NCI-H524 (cell line): Measurements from ENCODE around the gene UBE2Q1.
"Not testable (repeated sequence)": the region's sequence is repeated elsewhere in the genome, so short reads cannot be mapped to it uniquely, and the experiment has no call there.

Experiments used
- DNase-seq, 2 experiments: peaks; one replicate each; lab custom pipeline; 2025; lab: John Stamatoyannopoulos, UW

UBE2Q1 gene

DNA sequence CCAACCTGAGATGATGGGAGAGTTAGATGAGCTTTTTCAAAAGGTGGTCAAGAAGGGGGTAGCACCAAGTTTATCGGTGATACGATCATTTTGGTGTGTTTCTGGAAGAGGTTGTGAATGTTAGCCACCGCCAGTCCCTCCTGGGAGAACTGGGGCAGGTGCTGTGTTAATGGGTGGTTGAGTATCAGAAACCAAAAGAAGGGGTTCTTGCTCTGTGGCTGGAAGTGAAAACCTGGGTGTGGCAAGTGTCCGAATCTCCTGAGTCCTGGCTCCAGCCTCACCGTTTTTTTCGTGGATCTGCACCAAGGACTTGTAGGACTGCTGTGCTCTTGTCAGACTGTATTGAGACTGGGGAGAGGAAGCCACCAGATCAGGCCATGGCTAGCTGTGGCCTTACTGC lies 7.8 kb downstream of the UBE2Q1 start:
- DNase-seq = no peak

DNA sequence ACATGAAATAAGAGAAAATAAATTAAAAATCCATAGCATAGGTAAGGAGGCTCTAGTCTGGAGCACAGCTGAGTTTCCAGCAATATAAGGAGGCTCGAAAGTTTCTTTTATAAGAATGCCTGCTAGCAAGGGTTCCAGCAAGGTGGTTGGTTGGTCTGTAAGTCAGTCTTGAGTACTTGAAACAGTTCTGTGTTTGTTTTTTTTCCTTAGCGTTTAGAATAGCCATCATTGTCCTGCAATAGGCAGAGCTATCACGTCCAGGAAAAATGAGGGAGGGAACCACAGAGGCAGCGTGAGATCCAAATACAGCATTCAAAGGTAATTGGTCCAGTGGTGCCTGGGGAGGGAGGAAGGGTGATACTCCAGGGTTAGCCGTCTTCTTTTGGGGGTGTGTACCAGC lies 8.4 kb downstream of the UBE2Q1 start:
- DNase-seq = no peak

DNA sequence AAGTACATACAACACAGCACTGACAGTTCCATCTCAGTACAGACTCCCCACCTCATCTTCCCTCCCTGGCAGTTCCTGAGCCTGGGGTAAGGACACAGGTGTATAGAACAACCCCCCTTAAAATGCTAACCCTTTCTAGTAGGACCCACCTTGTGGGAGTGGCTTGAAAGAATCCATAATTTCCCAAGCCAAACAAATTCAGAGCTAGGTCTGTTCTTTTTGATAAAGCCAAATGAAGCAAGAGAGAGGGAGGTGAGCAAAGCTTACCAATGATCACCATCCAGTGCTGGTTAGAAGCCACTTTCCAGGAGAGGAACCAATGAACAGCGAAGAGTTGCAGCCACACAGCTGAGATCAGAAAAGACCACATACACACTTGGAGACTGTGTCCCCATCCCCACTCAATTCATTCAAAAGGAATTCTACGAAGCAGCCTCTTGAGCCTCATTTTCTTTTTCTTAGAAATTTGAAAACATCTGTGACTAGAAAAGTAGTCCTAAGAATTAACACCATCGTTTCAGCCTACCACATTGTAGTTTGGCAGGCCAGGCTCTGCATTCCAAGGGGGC lies 9.2 kb downstream of the UBE2Q1 start:
- no peak for DNase-seq

GRCh38 chr1:154548028-154548427 lies 10.4 kb downstream of the UBE2Q1 start:
- no peak for DNase-seq

GRCh38 chr1:154547105-154547732 lies 11.2 kb downstream of the UBE2Q1 start:
- no peak for DNase-seq

GRCh38 chr1:154546264-154547063 lies 12.0 kb downstream of the UBE2Q1 start:
- DNase-seq = peak; percentile 45 to 62

GRCh38 chr1:154541231-154541630 lies 17.2 kb downstream of the UBE2Q1 start:
- no peak for DNase-seq

- DNase-seq = no peak
These were observed 18.7 kb downstream of the UBE2Q1 start for GRCh38 chr1:154539486-154540483.

DNA sequence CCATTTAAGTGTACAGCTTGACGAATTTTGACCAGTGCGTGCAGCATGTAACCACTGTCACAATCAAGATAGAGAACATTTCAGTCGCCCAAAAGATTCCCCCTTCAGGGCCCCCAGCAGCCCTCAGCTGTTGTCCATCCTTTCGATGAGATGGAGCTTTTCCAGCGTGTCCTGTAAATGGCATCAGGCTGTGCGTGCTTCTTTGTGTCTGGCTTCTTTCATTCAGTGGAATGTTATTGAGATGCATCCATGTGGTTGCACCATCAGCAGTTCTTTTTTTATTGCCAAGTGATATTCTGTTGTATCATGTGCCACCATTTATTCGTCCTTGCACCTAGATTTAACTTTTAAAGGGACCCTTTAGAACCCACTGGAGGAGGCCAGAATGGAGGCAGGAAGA lies 21.9 kb downstream of the UBE2Q1 start:
- no peak for DNase-seq

- peak; percentile 47 to 67 for DNase-seq
These were observed 24.3 kb downstream of the UBE2Q1 start for GRCh38 chr1:154533952-154534844.

- DNase-seq = not testable (repeated sequence)
These were observed 26.5 kb downstream of the UBE2Q1 start for GRCh38 chr1:154531950-154532349.

- no peak for DNase-seq
These were observed 29.2 kb downstream of the UBE2Q1 start for GRCh38 chr1:154529308-154529707.

- no peak for DNase-seq
These were observed 31.3 kb downstream of the UBE2Q1 start for GRCh38 chr1:154527192-154527591.

DNA sequence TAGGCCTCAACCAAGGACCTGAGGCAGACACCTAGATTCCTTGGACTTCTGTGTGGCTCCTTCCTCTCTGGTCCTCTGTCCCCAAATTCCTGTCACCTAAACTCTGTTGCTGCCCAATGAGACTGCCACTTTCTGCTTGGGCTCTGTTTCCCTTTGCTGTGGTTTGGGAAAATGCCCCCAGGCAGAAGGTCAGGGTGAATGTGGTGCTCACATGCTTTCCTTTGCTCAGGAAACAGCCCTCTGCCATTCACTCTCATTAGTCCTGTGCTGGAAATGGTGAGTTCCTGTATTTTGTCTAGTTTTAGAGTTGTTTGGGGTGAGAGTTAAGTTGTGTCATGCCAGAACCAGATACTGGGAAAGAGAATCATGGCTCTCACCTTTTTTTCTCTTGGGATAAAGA lies 33.6 kb downstream of the UBE2Q1 start:
- DNase-seq = no peak

DNA sequence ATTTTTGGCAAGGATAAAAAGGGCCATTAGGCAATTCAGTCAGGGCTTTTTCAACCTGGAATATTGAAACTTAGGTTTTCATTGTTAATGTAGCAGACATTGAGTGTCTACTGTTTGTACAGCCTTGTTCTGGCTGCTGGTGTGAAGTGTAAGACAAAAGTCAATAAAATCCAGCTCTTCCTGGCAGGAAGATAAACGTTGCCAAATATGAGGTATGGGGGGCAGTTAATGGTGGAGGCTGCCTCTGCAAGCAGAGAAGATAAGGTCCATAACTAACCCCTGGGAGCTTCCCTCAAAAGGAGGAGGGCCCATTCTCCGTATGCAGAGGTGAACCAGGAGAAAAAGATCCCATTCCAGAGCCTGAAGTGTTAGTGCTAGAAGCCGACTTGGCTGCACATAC lies 36.8 kb downstream of the UBE2Q1 start:
- DNase-seq = no peak

DNA sequence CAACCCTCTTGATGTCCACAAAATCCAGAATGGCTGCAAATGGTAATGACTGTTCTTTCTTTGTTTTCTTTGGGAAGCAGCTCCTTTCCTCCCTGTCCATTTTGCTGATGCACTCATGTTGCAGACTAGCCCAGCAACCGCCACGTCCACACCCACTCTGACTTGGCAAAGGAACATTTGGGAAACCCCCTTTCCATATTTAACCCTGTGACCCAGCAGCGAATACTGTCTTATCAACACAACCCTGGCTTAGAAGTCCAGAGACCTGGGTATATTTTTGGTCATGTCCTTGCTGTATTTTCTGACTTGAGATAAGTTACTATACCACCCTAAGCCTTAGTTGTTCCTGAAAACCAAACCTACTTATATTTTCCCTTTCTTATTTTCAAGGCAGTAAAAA lies 38.1 kb downstream of the UBE2Q1 start:
- no peak for DNase-seq

DNA sequence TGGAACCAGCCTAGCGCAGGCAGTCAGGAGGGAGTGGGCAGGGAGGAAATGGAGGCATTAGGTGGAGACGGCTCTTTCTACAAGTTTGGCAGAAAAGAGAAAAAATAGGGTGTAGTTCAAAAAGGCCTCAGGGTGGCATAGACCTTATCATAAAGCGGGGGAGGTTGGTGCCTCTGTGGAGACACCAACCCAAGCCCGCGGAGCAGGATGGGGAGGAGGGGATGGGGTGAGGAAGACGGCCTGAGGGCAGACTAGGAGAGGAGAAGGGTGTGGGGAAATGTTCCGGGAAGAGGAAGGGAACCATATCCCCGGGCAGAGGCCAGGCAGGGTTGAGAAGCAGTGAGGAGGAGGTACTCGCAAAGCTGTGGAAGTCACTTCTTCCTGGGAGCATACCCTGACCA lies 38.9 kb downstream of the UBE2Q1 start:
- no peak for DNase-seq

DNA sequence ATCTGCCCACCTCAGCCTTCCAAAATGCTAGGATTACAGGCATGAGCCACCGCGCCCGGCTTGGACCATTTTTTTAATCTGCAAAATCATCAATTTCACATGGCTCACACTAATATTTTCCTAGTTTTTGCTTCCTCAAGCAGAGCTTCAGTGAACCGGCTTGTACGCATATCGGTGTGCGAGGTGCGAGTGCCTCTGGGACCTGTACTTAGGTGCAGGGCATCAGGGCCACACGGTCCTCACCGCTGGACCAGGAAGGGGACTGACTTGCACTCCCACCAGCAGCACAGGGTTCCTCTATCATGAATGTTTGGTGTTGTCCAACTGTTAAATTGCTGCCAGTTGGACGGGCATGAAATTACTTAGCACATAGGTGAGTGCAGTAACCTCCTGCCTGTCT lies 40.8 kb downstream of the UBE2Q1 start:
- no peak for DNase-seq

- DNase-seq = no peak
These were observed 44.4 kb downstream of the UBE2Q1 start for GRCh38 chr1:154514066-154514553.

DNA sequence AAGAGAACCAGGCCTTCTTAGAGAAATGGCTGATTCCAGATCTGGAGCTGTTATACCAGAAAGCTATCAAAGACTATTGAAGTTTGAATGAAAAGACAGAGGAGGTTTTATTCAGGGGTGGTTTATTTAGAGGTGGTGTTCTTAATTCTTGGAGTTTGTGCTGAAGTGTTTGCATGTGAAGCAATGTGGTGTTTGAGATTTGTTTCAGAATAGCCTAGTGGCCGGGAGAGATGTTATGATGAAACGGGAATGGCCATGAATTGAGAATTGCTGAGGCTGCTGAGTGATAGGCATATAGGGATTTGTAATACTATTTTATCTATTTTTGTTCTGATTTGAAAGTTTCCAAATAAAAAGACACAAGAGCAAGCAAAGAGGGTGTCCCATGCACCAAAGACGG lies 45.7 kb downstream of the UBE2Q1 start:
- DNase-seq = no peak

DNA sequence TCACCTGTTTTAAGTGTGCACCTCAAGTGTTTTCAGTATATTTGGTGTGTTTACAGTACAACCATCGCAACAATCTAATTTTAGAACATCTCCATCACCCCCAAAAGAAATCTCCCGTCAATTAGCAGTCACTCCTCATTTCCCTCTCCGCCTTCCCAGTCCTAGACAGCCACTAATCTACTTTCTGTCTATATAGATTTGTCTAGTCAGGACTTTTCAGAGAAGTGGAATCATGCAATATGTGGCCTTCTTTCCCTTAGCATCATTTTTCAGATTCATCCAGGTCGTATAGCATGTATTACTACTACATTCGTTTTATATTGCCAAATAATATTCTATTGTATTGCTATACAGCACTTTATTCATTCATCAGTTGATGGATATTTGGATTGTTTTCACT lies 54.6 kb downstream of the UBE2Q1 start:
- DNase-seq = no peak
